Stomach (tissue), 9 donors: ENCODE measurements around the gene SDCBP2. TPM values are rescaled to one million over a fixed set of nuclear protein-coding genes. Genes with fewer than 3 reads are reported as not detected.

Source experiments
- DNase-seq, 2 donors: peaks; one replicate each; pipeline versions ENCODE4 v3.0.0 to v3.0.0-alpha.2; 2013 to 2019
- H3K27ac ChIP-seq, 5 donors: fragments of 200-600 bp in 4 of 5; sonication (generic) in 4 of 5; one replicate each; pipeline ENCODE4 v1.5.1; 2013 to 2019; ENCODE audit warnings: mild to moderate bottlenecking in 1 of 5, moderate library complexity in 1 of 5
- H3K27me3 ChIP-seq, 3 donors: fragments of 200-600 bp; sonication (generic); one replicate each; pipeline ENCODE4 v1.5.1; 2017 to 2019; ENCODE audit warnings: mixed run types in 1 of 3
- H3K36me3 ChIP-seq, 4 donors: fragments of 200-600 bp; sonication (generic); 1 replicate in 3 of 4; 2 replicates in 1 of 4; pipeline ENCODE4 v1.5.1; 2016 to 2019
- H3K4me1 ChIP-seq, 4 donors: fragments of 200-600 bp; sonication (generic); one replicate each; pipeline ENCODE4 v1.5.1; 2016 to 2019
- H3K4me3 ChIP-seq, 4 donors: fragments of 200-600 bp; sonication (generic) in 3 of 4; one replicate each; pipeline ENCODE4 v1.5.1; 2016 to 2019; ENCODE audit warnings: mild to moderate bottlenecking in 1 of 4
- H3K9me3 ChIP-seq, 4 donors: fragments of 200-600 bp; sonication (generic); one replicate each; pipeline ENCODE4 v1.5.1; 2016 to 2019
- EP300 ChIP-seq: sonication (generic); formaldehyde crosslinking; IDR thresholded peaks from one replicate; pipeline ENCODE4 v1.6.1; 2017; ENCODE audit warnings: antibody characterized with exemption
- POLR2A ChIP-seq, 4 donors: fragments of 450-650 bp; IDR thresholded peaks; one replicate each; pipeline ENCODE4 v1.6.1; 2016; ENCODE audit warnings: antibody characterized with exemption in 4 of 4, control low read depth in 2 of 4, mild to moderate bottlenecking in 1 of 4, moderate library complexity in 1 of 4
- POLR2AphosphoS5 ChIP-seq, 3 donors: sonication (generic); formaldehyde crosslinking; IDR thresholded peaks; one replicate each; pipeline ENCODE4 v1.6.1; 2016; ENCODE audit warnings: antibody characterized with exemption in 3 of 3
- WGBS, 5 donors: extraction: QIAGEN DNeasy Blood & Tissue Kit in 3 of 5; methylation state at CpG; one replicate each; pipeline versions ENCODE4 v1.1.5 to v1.1.7; 2013 to 2018; 5-methylcytosine and 5-hydroxymethylcytosine counted together
- intact Hi-C: fragments of 100-400 bp; cut with DNase I; formaldehyde crosslinking; loops from one replicate; pipeline ENCODE4 v1.15.1; 2023; ENCODE audit warnings: low total_unique reads
- polyA plus RNA-seq, 3 donors: library from polyadenylated mRNA; stranded (reverse); fragments of 200-250 nt; gene quantifications; one replicate each; pipeline ENCODE4 v1.2.3, GENCODE V29; 2013
- total RNA-seq, 5 donors: library from RNA; depleted of rRNA; stranded (reverse); fragments of >200 nt; gene quantifications; one replicate each; pipeline versions ENCODE4 v1.1.0 to v1.2.3, GENCODE V29; 2014 to 2016
- TF ChIP-seq, protein P1 (sequence below), 7 experiments: fragments of 450-650 bp in 4 of 7; fragments of 200-600 bp in 3 of 7; sonication (generic) in 3 of 7; IDR thresholded peaks; one replicate each; pipeline ENCODE4 v1.5.1; 2016 to 2019; ENCODE audit warnings: antibody characterized with exemption in 7 of 7, control low read depth in 2 of 7, mild to moderate bottlenecking in 1 of 7
- donor health status: healthy with polysubstance abuse.
- donor health status: Bipolar disorder and iron deficiency.
- donor health status: healthy.

Gene SDCBP2
- total and polyA plus RNA-seq, 8 donors = 33.3 to 297 (median 60.5) TPM

DNA sequence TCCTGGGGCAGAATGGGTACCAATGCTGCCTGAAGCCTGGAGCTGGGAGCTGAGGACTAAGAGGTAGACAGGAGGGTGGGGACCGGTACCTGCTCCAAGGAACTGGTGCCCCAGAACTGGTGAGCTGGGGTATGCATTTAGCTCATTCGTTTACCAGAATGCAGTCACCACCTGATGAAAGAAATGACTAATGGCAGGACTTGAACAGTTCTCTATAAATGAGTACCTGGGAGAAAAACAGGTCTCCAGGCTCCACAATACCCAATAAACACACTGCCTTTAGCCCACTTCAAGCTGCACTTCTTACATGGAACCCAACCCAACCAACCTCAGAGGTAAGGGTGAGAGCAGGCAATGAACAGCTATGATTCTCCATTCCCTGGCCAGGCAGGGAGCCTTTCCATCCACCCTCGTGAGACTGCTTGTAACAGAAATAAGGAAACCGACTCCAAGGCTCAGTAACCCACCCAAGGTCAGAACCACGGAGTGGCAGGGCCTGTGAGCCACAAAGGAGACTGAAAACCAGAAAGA, 48.5 kb upstream of the SDCBP2 start:
- peak overlapping the region in 3 of 5 donors; percentile 17 to 45 (median 39) for H3K27ac ChIP-seq
- intact Hi-C loops = no loop called here
- no peak for DNase-seq

DNA sequence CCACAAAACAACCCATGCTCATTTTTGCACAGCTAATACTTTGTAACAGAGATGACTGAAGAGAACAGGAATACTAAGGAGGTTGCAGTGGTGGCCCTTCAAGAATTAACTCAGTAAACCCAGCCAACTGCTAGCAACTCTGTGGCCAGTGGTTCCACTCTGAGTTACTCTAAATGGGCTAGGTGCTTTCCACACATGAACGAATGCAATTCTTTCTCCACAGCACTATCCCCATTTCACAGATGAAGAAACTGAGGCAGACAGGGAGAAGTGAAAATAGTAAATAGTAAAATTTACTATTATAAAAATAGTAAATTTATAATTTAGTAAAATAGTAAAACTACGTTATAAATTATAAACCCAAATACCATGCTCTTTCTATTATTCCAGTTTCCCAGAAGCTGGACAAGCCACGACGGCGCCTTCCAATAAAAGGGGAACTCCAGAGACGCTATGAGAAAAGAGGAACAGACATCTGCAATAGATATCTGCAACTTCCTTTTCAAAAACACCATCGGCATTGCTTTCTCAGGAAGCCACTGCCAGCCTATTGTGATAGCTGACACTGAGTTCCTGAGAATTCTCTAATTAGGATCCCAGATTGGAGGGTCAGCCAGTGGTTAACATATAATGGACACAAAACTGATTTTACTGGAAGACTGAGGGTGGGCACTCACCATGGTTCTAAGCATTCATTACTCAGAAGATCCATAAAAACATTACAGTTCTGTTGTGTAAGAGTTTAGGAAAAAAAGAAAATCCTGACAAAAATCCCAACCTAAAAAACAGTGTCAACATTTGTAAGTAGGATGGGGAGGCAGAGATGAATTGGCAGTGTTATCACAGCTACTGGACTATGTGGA, 47.7 kb upstream of the SDCBP2 start:
- H3K27ac ChIP-seq = peak overlapping the region in 3 of 5 donors; percentile 33 to 45 (median 39)
- H3K27me3 ChIP-seq = no peaks in the 10 kb centered on the region
- peaks cover 42 to 93% (median 74%) of the 10 kb centered on the region in 4 donors for H3K4me1 ChIP-seq
- WGBS, 5 donors = 59 to 84% (median 77%) methylated on average over 7 of the region's 7 CpGs
- intact Hi-C loops = no loop called here
- H3K9me3 ChIP-seq = no peaks in the 10 kb centered on the region
- TF ChIP-seq, protein P1, sequence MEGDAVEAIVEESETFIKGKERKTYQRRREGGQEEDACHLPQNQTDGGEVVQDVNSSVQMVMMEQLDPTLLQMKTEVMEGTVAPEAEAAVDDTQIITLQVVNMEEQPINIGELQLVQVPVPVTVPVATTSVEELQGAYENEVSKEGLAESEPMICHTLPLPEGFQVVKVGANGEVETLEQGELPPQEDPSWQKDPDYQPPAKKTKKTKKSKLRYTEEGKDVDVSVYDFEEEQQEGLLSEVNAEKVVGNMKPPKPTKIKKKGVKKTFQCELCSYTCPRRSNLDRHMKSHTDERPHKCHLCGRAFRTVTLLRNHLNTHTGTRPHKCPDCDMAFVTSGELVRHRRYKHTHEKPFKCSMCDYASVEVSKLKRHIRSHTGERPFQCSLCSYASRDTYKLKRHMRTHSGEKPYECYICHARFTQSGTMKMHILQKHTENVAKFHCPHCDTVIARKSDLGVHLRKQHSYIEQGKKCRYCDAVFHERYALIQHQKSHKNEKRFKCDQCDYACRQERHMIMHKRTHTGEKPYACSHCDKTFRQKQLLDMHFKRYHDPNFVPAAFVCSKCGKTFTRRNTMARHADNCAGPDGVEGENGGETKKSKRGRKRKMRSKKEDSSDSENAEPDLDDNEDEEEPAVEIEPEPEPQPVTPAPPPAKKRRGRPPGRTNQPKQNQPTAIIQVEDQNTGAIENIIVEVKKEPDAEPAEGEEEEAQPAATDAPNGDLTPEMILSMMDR (IDR thresholded peaks at IDR 0.05) = no peak
- no peak for TF ChIP-seq POLR2A (IDR thresholded peaks at IDR 0.05)
- TF ChIP-seq EP300 = no peak
- DNase-seq = no peak
- H3K4me3 ChIP-seq = no peak overlapping the region
- H3K36me3 ChIP-seq = peaks cover 0 to 40% (median 32%) of the 10 kb centered on the region in 4 donors

More for the DNA sequence above, 48.5 kb upstream of the SDCBP2 start:
- Histone ChIP-seq H3K4me3 (no peak overlapping the region), H3K9me3 (no peaks in the 10 kb centered on the region), H3K36me3 (peaks cover 0 to 36% (median 24%) of the 10 kb centered on the region in 4 donors), H3K4me1 (peaks cover 48 to 96% (median 76%) of the 10 kb centered on the region in 4 donors), H3K27me3 (no peaks in the 10 kb centered on the region)
- no peak for TF ChIP-seq POLR2AphosphoS5 (IDR thresholded peaks at IDR 0.05)
- 64 to 79% (median 68%) methylated on average over 4 to 5 of the region's 5 CpGs for WGBS, 5 donors

DNA sequence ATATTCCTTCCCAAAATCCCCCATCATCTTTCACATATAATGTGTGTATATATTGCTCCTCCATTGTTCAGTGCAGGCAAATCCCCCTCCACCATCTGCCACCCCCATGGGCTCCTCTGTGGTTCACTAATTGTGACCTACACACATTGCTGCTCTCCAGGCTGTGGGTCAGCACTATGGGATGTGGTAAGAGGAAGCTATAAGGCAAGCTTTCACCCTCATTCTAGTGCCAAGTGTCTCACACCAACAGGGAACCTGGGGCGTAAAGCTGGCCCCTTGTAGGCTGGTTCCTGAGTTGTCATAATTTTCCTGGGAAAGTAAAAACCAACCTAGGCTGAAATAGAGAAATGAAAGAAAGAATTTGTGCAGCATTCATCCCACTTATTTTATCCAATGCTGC, 47.1 kb upstream of the SDCBP2 start:
- Histone ChIP-seq H3K36me3 (peaks cover 0 to 46% (median 38%) of the 10 kb centered on the region in 4 donors), H3K9me3 (no peaks in the 10 kb centered on the region), H3K27ac (peak overlapping the region in 3 of 5 donors; percentile 33 to 45 (median 35)), H3K4me1 (peaks cover 42 to 94% (median 74%) of the 10 kb centered on the region in 4 donors), H3K4me3 (no peak overlapping the region), H3K27me3 (no peaks in the 10 kb centered on the region)
- TF ChIP-seq EP300 (no peak), POLR2AphosphoS5 (IDR thresholded peaks at IDR 0.05) (no peak), POLR2A (IDR thresholded peaks at IDR 0.05) (no peak)
- TF ChIP-seq, protein P1 (IDR thresholded peaks at IDR 0.05) = no peak
- no peak for DNase-seq
- intact Hi-C loops = no loop called here
- WGBS, 5 donors = 70 to 87% (median 78%) methylated on average over 1 of the region's 1 CpG

DNA sequence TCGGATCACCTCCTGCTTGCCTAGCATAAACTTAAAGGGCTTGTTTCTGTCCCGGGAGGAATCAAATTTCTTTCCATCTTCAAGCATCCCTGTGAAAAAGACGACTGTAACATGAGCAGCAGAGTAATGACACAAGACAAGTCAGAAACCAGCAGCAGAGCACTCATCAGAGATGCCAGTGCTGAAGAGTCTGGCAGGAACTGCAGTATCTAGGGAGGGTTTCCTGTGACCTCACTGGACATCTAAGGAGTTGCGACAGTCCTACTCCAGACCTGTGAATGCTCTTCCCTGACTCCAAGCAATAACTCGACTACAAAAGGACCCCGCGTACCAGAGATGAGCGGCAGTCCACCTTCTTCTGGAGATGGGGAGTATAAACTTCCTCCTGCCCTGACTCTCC, 46.6 kb upstream of the SDCBP2 start:
- Histone ChIP-seq H3K27me3 (no peaks in the 10 kb centered on the region), H3K4me1 (peaks cover 42 to 98% (median 76%) of the 10 kb centered on the region in 4 donors), H3K9me3 (no peaks in the 10 kb centered on the region), H3K27ac (peak overlapping the region in 4 of 5 donors; percentile 17 to 45 (median 34)), H3K36me3 (peaks cover 3 to 51% (median 41%) of the 10 kb centered on the region in 4 donors), H3K4me3 (no peak overlapping the region)
- TF ChIP-seq POLR2A (IDR thresholded peaks at IDR 0.05) (no peak), EP300 (no peak), POLR2AphosphoS5 (IDR thresholded peaks at IDR 0.05) (no peak)
- TF ChIP-seq, protein P1 (IDR thresholded peaks at IDR 0.05) = no peak
- no peak for DNase-seq
- intact Hi-C loops = no loop called here
- 67 to 75% (median 70%) methylated on average over 8 of the region's 8 CpGs for WGBS, 5 donors
